Measurements from ENCODE around the gene AGTRAP.

AGTRAP gene

GRCh38 chr1:11764519-11764918, 28.6 kb downstream of the AGTRAP start:
- no peak for DNase-seq

GRCh38 chr1:11765661-11766428, 29.9 kb downstream of the AGTRAP start:
- DNase-seq, result no peak

- DNase-seq, result no peak
Observed at GRCh38 chr1:11766429-11766776, 30.5 kb downstream of the AGTRAP start.

GRCh38 chr1:11767922-11768704, 32.2 kb downstream of the AGTRAP start:
- no peak for DNase-seq

GRCh38 chr1:11768821-11769220, 32.9 kb downstream of the AGTRAP start:
- DNase-seq, result no peak

GRCh38 chr1:11769274-11769673, 33.3 kb downstream of the AGTRAP start:
- DNase-seq, result no peak

- no peak for DNase-seq
Observed at GRCh38 chr1:11770011-11770410, 34.1 kb downstream of the AGTRAP start.

- no peak for DNase-seq
Observed at GRCh38 chr1:11771481-11772043, 35.6 kb downstream of the AGTRAP start.

- DNase-seq, result no peak
Observed at GRCh38 chr1:11772458-11772857, 36.5 kb downstream of the AGTRAP start.

GRCh38 chr1:11774753-11775152, 38.8 kb downstream of the AGTRAP start:
- DNase-seq, result no peak

- no peak for DNase-seq
Observed at GRCh38 chr1:11777658-11778322, 41.9 kb downstream of the AGTRAP start.

GRCh38 chr1:11778336-11778735, 42.4 kb downstream of the AGTRAP start:
- DNase-seq, result no peak

GRCh38 chr1:11778844-11779623, 43.1 kb downstream of the AGTRAP start:
- no peak for DNase-seq

GRCh38 chr1:11779715-11780379, 43.9 kb downstream of the AGTRAP start:
- DNase-seq, result no peak

GRCh38 chr1:11780380-11781147, 44.6 kb downstream of the AGTRAP start:
- DNase-seq, result no peak

- no peak for DNase-seq
Observed at GRCh38 chr1:11781297-11781696, 45.4 kb downstream of the AGTRAP start.

GRCh38 chr1:11782127-11782708, 46.3 kb downstream of the AGTRAP start:
- DNase-seq, result no peak

GRCh38 chr1:11783556-11783955, 47.6 kb downstream of the AGTRAP start:
- no peak for DNase-seq

GRCh38 chr1:11784256-11784992, 48.5 kb downstream of the AGTRAP start:
- DNase-seq, result no peak
